Measurements from ENCODE around the gene YKT6.

Gene YKT6

GRCh38 chr7:44157116-44158080, 43.4 kb upstream of the YKT6 start:
- peaks cover 14% of the 10 kb centered on the region for H3K4me1 ChIP-seq (ENCODE audit: control insufficient read depth, insufficient read depth, low read depth, low read length)
- no peak overlapping the region for H3K27ac ChIP-seq (ENCODE audit: low read length, poor library complexity, severe bottlenecking)
- peaks cover 0 to 24% of the 10 kb centered on the region in 2 experiments for H3K27me3 ChIP-seq (ENCODE audit: control insufficient read depth in 1 of 2, insufficient read depth in 1 of 2, low read length in 2 of 2)
- no peak overlapping the region for H2AK5ac ChIP-seq (ENCODE audit: low read length, severe bottlenecking)
- H3K9ac ChIP-seq (ENCODE audit: low read length), result no peak overlapping the region
- no peak overlapping the region for H4K91ac ChIP-seq (ENCODE audit: low read length)
- H3K23ac ChIP-seq (ENCODE audit: low read length in 2 of 2), result peak overlapping the region in 1 of 2 experiments; percentile 70
- WGBS, result 74% methylated on average over 15 of the region's 15 CpGs
- no peaks in the 10 kb centered on the region for H3K79me1 ChIP-seq (replicated peaks; ENCODE audit: low read length, poor library complexity, severe bottlenecking)
- H2AFZ ChIP-seq (ENCODE audit: low read depth, low read length), result no peak overlapping the region
- no peak overlapping the region for H3K4ac ChIP-seq (ENCODE audit: low read depth in 1 of 2, low read length in 2 of 2)
- no peak overlapping the region for H2BK5ac ChIP-seq (ENCODE audit: low read depth, low read length, poor library complexity, severe bottlenecking)
- no peak overlapping the region for H3K18ac ChIP-seq (ENCODE audit: low read depth in 1 of 2, low read length in 2 of 2)
- no peaks in the 10 kb centered on the region for H3K36me3 ChIP-seq (ENCODE audit: control insufficient read depth in 1 of 2, insufficient read depth in 2 of 2, low read depth in 1 of 2, low read length in 2 of 2)
- H3K4me2 ChIP-seq (ENCODE audit: low read length, poor library complexity, severe bottlenecking), result no peak overlapping the region
- H4K8ac ChIP-seq (ENCODE audit: low read length), result no peak overlapping the region
- no peak overlapping the region for H3K4me3 ChIP-seq (ENCODE audit: insufficient read depth in 1 of 2, low read depth in 1 of 2, low read length in 2 of 2)
- no peaks in the 10 kb centered on the region for H3K9me3 ChIP-seq (ENCODE audit: control insufficient read depth, low read length)
- no peak overlapping the region for H3K14ac ChIP-seq (ENCODE audit: low read length in 2 of 2)
- no peak overlapping the region for H2BK120ac ChIP-seq (ENCODE audit: low read depth, low read length)
- no peak overlapping the region for H2BK15ac ChIP-seq (ENCODE audit: low read depth, poor library complexity, severe bottlenecking)
- H2BK12ac ChIP-seq (ENCODE audit: low read length in 2 of 2), result no peak overlapping the region
- no peak for DNase-seq

GRCh38 chr7:44158096-44158872, 42.5 kb upstream of the YKT6 start:
- no peak overlapping the region for H3K27ac ChIP-seq (ENCODE audit: low read length, poor library complexity, severe bottlenecking)
- peaks cover 20% of the 10 kb centered on the region for H3K4me1 ChIP-seq (ENCODE audit: control insufficient read depth, insufficient read depth, low read depth, low read length)
- H3K4me3 ChIP-seq (ENCODE audit: insufficient read depth in 1 of 2, low read depth in 1 of 2, low read length in 2 of 2), result no peak overlapping the region
- no peak overlapping the region for H2AK5ac ChIP-seq (ENCODE audit: low read length, severe bottlenecking)
- 87% methylated on average over 10 of the region's 10 CpGs for WGBS
- no peaks in the 10 kb centered on the region for H3K36me3 ChIP-seq (ENCODE audit: control insufficient read depth in 1 of 2, insufficient read depth in 2 of 2, low read depth in 1 of 2, low read length in 2 of 2)
- H3K9ac ChIP-seq (ENCODE audit: low read length), result no peak overlapping the region
- H3K4ac ChIP-seq (ENCODE audit: low read depth in 1 of 2, low read length in 2 of 2), result no peak overlapping the region
- H3K14ac ChIP-seq (ENCODE audit: low read length in 2 of 2), result no peak overlapping the region
- H2BK12ac ChIP-seq (ENCODE audit: low read length in 2 of 2), result no peak overlapping the region
- H2BK15ac ChIP-seq (ENCODE audit: low read depth, poor library complexity, severe bottlenecking), result no peak overlapping the region
- no peak overlapping the region for H3K23ac ChIP-seq (ENCODE audit: low read length in 2 of 2)
- DNase-seq, result no peak
- no peak overlapping the region for H4K8ac ChIP-seq (ENCODE audit: low read length)
- no peaks in the 10 kb centered on the region for H3K79me1 ChIP-seq (replicated peaks; ENCODE audit: low read length, poor library complexity, severe bottlenecking)
- H3K27me3 ChIP-seq (ENCODE audit: control insufficient read depth in 1 of 2, insufficient read depth in 1 of 2, low read length in 2 of 2), result peaks cover 0 to 24% of the 10 kb centered on the region in 2 experiments
- H2BK5ac ChIP-seq (ENCODE audit: low read depth, low read length, poor library complexity, severe bottlenecking), result no peak overlapping the region
- H3K18ac ChIP-seq (ENCODE audit: low read depth in 1 of 2, low read length in 2 of 2), result no peak overlapping the region
- H2BK120ac ChIP-seq (ENCODE audit: low read depth, low read length), result no peak overlapping the region
- no peak overlapping the region for H2AFZ ChIP-seq (ENCODE audit: low read depth, low read length)
- no peaks in the 10 kb centered on the region for H3K9me3 ChIP-seq (ENCODE audit: control insufficient read depth, low read length)
- no peak overlapping the region for H3K4me2 ChIP-seq (ENCODE audit: low read length, poor library complexity, severe bottlenecking)
- no peak overlapping the region for H4K91ac ChIP-seq (ENCODE audit: low read length)

GRCh38 chr7:44158873-44159631, 41.7 kb upstream of the YKT6 start:
- Histone ChIP-seq H3K4me1 (ENCODE audit: control insufficient read depth, insufficient read depth, low read depth, low read length) (peaks cover 18% of the 10 kb centered on the region), H3K79me1 (replicated peaks; ENCODE audit: low read length, poor library complexity, severe bottlenecking) (no peaks in the 10 kb centered on the region), H3K27ac (ENCODE audit: low read length, poor library complexity, severe bottlenecking) (no peak overlapping the region), H3K18ac (ENCODE audit: low read depth in 1 of 2, low read length in 2 of 2) (no peak overlapping the region), H3K23ac (ENCODE audit: low read length in 2 of 2) (no peak overlapping the region), H3K4ac (ENCODE audit: low read depth in 1 of 2, low read length in 2 of 2) (no peak overlapping the region), H3K9ac (ENCODE audit: low read length) (no peak overlapping the region), H3K14ac (ENCODE audit: low read length in 2 of 2) (peak overlapping the region in 1 of 2 experiments; percentile 68), H2AFZ (ENCODE audit: low read depth, low read length) (no peak overlapping the region), H3K4me2 (ENCODE audit: low read length, poor library complexity, severe bottlenecking) (no peak overlapping the region), H4K91ac (ENCODE audit: low read length) (peak overlapping the region; percentile 15), H2BK120ac (ENCODE audit: low read depth, low read length) (no peak overlapping the region), H3K27me3 (ENCODE audit: control insufficient read depth in 1 of 2, insufficient read depth in 1 of 2, low read length in 2 of 2) (peaks cover 0 to 24% of the 10 kb centered on the region in 2 experiments), H2BK5ac (ENCODE audit: low read depth, low read length, poor library complexity, severe bottlenecking) (no peak overlapping the region), H3K9me3 (ENCODE audit: control insufficient read depth, low read length) (no peaks in the 10 kb centered on the region), H3K4me3 (ENCODE audit: insufficient read depth in 1 of 2, low read depth in 1 of 2, low read length in 2 of 2) (peak overlapping the region in 1 of 2 experiments; percentile 1), H2AK5ac (ENCODE audit: low read length, severe bottlenecking) (no peak overlapping the region), H3K36me3 (ENCODE audit: control insufficient read depth in 1 of 2, insufficient read depth in 2 of 2, low read depth in 1 of 2, low read length in 2 of 2) (no peaks in the 10 kb centered on the region), H2BK12ac (ENCODE audit: low read length in 2 of 2) (no peak overlapping the region), H4K8ac (ENCODE audit: low read length) (no peak overlapping the region), H2BK15ac (ENCODE audit: low read depth, poor library complexity, severe bottlenecking) (no peak overlapping the region)
- no peak for DNase-seq
- 88% methylated on average over 11 of the region's 12 CpGs for WGBS
